H9 (cell line): ENCODE measurements around the gene ATP6V0A4. TPM values are rescaled to one million over a fixed set of nuclear protein-coding genes. Genes with fewer than 3 reads are reported as not detected.

Source experiments
- DNase-seq: peaks from one replicate; pipeline ENCODE4 v3.0.0-alpha.2; 2017
- H2AFZ ChIP-seq: one replicate; pipeline ENCODE4 v1.6.1; 2013; ENCODE audit warnings: mild to moderate bottlenecking, low read length, control low read depth, moderate library complexity
- H2AK5ac ChIP-seq: 2 replicates; pipeline ENCODE4 v1.6.1; 2013; ENCODE audit warnings: low read length, control low read depth, mixed read lengths; ENCODE audit not compliant: insufficient read length
- H2BK120ac ChIP-seq: one replicate; pipeline ENCODE4 v1.6.1; 2013; ENCODE audit warnings: low read depth, mild to moderate bottlenecking, low read length, control low read depth, inconsistent platforms; ENCODE audit not compliant: poor library complexity, severe bottlenecking
- H2BK12ac ChIP-seq: 2 replicates; pipeline ENCODE4 v1.6.1; 2013; ENCODE audit warnings: low read length, control low read depth, mixed read lengths, low read depth; ENCODE audit not compliant: insufficient read length
- H2BK15ac ChIP-seq: 2 replicates; pipeline ENCODE4 v1.6.1; 2013; ENCODE audit warnings: low read depth, low read length, control low read depth
- H2BK20ac ChIP-seq: one replicate; pipeline ENCODE4 v1.6.1; 2013; ENCODE audit warnings: low read depth, mild to moderate bottlenecking, low read length, control low read depth, inconsistent platforms; ENCODE audit not compliant: poor library complexity, severe bottlenecking
- H2BK5ac ChIP-seq: 2 replicates; pipeline ENCODE4 v1.6.1; 2013; ENCODE audit warnings: low read length, control low read depth, mixed read lengths; ENCODE audit not compliant: insufficient read length
- H3K14ac ChIP-seq: 2 replicates; pipeline ENCODE4 v1.6.1; 2013; ENCODE audit warnings: low read length, control low read depth; ENCODE audit not compliant: insufficient read depth
- H3K18ac ChIP-seq: 2 replicates; pipeline ENCODE4 v1.6.1; 2013; ENCODE audit warnings: low read depth, mild to moderate bottlenecking, mixed read lengths, low read length, control low read depth; ENCODE audit not compliant: insufficient read length
- H3K23ac ChIP-seq: 2 replicates; pipeline ENCODE4 v1.6.1; 2013; ENCODE audit warnings: low read length, control low read depth, mixed read lengths, low read depth; ENCODE audit not compliant: insufficient read length
- H3K23me2 ChIP-seq: 2 replicates; pipeline ENCODE4 v1.6.1; 2013; ENCODE audit warnings: low read depth, mild to moderate bottlenecking, mixed read lengths, low read length, control low read depth; ENCODE audit not compliant: insufficient read length, poor library complexity, severe bottlenecking
- H3K27ac ChIP-seq: 2 replicates; pipeline ENCODE4 v1.5.1; 2013; ENCODE audit warnings: low read length, control low read depth, mixed read lengths, low read depth; ENCODE audit not compliant: insufficient read length
- H3K27me3 ChIP-seq: 2 replicates; pipeline ENCODE4 v1.6.1; 2013; ENCODE audit warnings: low read length, control low read depth, inconsistent platforms; ENCODE audit not compliant: insufficient read depth
- H3K4ac ChIP-seq: 2 replicates; pipeline ENCODE4 v1.6.1; 2013; ENCODE audit warnings: low read depth, mild to moderate bottlenecking, control low read depth, inconsistent platforms, low read length, moderate library complexity
- H3K4me1 ChIP-seq: 2 replicates; pipeline ENCODE4 v1.6.1; 2013; ENCODE audit warnings: low read length, control low read depth, inconsistent platforms; ENCODE audit not compliant: insufficient read depth
- H3K4me2 ChIP-seq: 2 replicates; pipeline ENCODE4 v1.6.1; 2013; ENCODE audit warnings: low read length, control low read depth, mixed read lengths; ENCODE audit not compliant: insufficient read length, insufficient read depth
- H3K56ac ChIP-seq: 2 replicates; pipeline ENCODE4 v1.6.1; 2013; ENCODE audit warnings: low read depth, mild to moderate bottlenecking, mixed read lengths, low read length, control low read depth; ENCODE audit not compliant: insufficient read length
- H3K79me1 ChIP-seq: 2 replicates; pipeline ENCODE4 v1.6.1; 2013; ENCODE audit warnings: low read depth, mild to moderate bottlenecking, moderate library complexity, low read length, control low read depth, inconsistent platforms; ENCODE audit not compliant: insufficient read depth, poor library complexity, severe bottlenecking
- H3K79me2 ChIP-seq: 2 replicates; pipeline ENCODE4 v1.6.1; 2013; ENCODE audit warnings: low read length, control low read depth, inconsistent platforms; ENCODE audit not compliant: insufficient read depth
- H3K9ac ChIP-seq: 2 replicates; pipeline ENCODE4 v1.6.1; 2013; ENCODE audit warnings: low read length, control low read depth, mixed read lengths; ENCODE audit not compliant: insufficient read length; ENCODE audit errors: extremely low read depth
- H3K9me3 ChIP-seq: one replicate; pipeline ENCODE4 v1.6.1; 2013; ENCODE audit warnings: low read depth, low read length, inconsistent platforms; ENCODE audit not compliant: control insufficient read depth
- H3T11ph ChIP-seq: one replicate; pipeline ENCODE4 v1.6.1; 2013; ENCODE audit warnings: mild to moderate bottlenecking, low read length, control low read depth, inconsistent platforms
- H4K20me1 ChIP-seq: one replicate; pipeline ENCODE4 v1.6.1; 2013; ENCODE audit not compliant: control insufficient read depth, insufficient read length, insufficient read depth
- H4K5ac ChIP-seq: 2 replicates; pipeline ENCODE4 v1.6.1; 2013; ENCODE audit warnings: low read depth, mild to moderate bottlenecking, mixed read lengths, low read length, control low read depth; ENCODE audit not compliant: insufficient read length
- H4K8ac ChIP-seq: replicated peaks from 2 replicates; pipeline ENCODE4 v1.6.1; 2013; ENCODE audit warnings: low read length, control low read depth, mixed read lengths, low read depth; ENCODE audit not compliant: insufficient read length
- H4K91ac ChIP-seq: 2 replicates; pipeline ENCODE4 v1.6.1; 2013; ENCODE audit warnings: low read depth, mild to moderate bottlenecking, moderate library complexity, mixed read lengths, low read length, control low read depth; ENCODE audit not compliant: insufficient read length
- H3K27ac Mint-ChIP-seq, 3 experiments: 2 replicates in 2 of 3; 3 replicates in 1 of 3; pipeline ENCODE4 v1.8.0; 2020 to 2021; ENCODE audit warnings: mixed read lengths in 3 of 3, mild to moderate bottlenecking in 1 of 3, moderate library complexity in 1 of 3
- H3K27me3 Mint-ChIP-seq: 2 replicates; pipeline ENCODE4 v1.8.0; 2021; ENCODE audit warnings: low read depth, mild to moderate bottlenecking, moderate library complexity, mixed read lengths
- H3K36me3 Mint-ChIP-seq, 3 experiments: 2 replicates in 2 of 3; 3 replicates in 1 of 3; pipeline ENCODE4 v1.8.0; 2020 to 2021; ENCODE audit warnings: low read depth in 3 of 3, mixed read lengths in 3 of 3; ENCODE audit not compliant: insufficient read depth in 1 of 3
- H3K4me1 Mint-ChIP-seq, 2 experiments: 2 replicates each; pipeline ENCODE4 v1.8.0; 2020; ENCODE audit warnings: mixed read lengths in 2 of 2
- H3K4me3 Mint-ChIP-seq, 2 experiments: 2 replicates in 1 of 2; 3 replicates in 1 of 2; pipeline ENCODE4 v1.8.0; 2020 to 2021; ENCODE audit warnings: mild to moderate bottlenecking in 2 of 2, mixed read lengths in 2 of 2, moderate library complexity in 1 of 2
- H3K9me3 Mint-ChIP-seq, 2 experiments: 2 replicates in 1 of 2; 3 replicates in 1 of 2; pipeline ENCODE4 v1.8.0; 2020; ENCODE audit warnings: mild to moderate bottlenecking in 2 of 2, mixed read lengths in 2 of 2, moderate library complexity in 1 of 2
- WGBS: extraction: QIAGEN DNeasy Blood & Tissue Kit; methylation state at CpG from one replicate; pipeline ENCODE4 v1.1.7; 2013; ENCODE audit warnings: missing lambda C conversion rate, low lambda C conversion rate, mixed read lengths; ENCODE audit not compliant: insufficient read length; ENCODE audit errors: extremely low coverage; 5-methylcytosine and 5-hydroxymethylcytosine counted together
- total RNA-seq: library from RNA; stranded (reverse); gene quantifications from 2 replicates; pipeline ENCODE4 v1.2.1, GENCODE V29; 2021
- TF ChIP-seq, protein P1 (sequence below): fragments of 200-600 bp; sonication (generic); conservative IDR thresholded peaks from 3 replicates; pipeline ENCODE4 v1.8.0; 2021; ENCODE audit warnings: antibody characterized with exemption, mild to moderate bottlenecking

The ATP6V0A4 gene
- total RNA-seq, 1 experiment from 2014 or later: 0.79 TPM

DNA sequence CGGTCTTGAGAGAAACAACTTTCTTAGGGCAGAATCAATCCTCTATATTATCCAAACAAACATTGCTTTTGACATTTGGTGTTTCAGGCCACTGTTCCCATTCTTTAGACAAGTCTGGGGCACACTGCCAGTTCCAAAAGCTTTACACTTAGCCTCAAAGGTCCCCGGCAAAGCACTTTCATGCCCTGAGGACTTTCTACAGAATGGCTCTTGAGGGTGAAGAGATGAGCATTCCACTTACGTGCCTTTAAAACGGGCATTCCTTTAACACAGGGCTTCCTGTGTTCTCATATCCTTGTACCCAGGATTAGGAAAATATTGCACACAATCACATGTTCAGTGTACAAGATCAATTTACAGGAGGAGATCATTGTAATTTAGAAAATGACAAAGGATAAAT, 13.3 kb downstream of the ATP6V0A4 start:
- no peak overlapping the region for H3K56ac ChIP-seq
- TF ChIP-seq, protein P1, sequence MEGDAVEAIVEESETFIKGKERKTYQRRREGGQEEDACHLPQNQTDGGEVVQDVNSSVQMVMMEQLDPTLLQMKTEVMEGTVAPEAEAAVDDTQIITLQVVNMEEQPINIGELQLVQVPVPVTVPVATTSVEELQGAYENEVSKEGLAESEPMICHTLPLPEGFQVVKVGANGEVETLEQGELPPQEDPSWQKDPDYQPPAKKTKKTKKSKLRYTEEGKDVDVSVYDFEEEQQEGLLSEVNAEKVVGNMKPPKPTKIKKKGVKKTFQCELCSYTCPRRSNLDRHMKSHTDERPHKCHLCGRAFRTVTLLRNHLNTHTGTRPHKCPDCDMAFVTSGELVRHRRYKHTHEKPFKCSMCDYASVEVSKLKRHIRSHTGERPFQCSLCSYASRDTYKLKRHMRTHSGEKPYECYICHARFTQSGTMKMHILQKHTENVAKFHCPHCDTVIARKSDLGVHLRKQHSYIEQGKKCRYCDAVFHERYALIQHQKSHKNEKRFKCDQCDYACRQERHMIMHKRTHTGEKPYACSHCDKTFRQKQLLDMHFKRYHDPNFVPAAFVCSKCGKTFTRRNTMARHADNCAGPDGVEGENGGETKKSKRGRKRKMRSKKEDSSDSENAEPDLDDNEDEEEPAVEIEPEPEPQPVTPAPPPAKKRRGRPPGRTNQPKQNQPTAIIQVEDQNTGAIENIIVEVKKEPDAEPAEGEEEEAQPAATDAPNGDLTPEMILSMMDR: no peak
- no peaks in the 10 kb centered on the region; a peak in 2 of 7 replicates for H3K36me3 Mint-ChIP-seq
- H2AK5ac ChIP-seq: no peak overlapping the region
- peaks cover 6 to 7% of the 10 kb centered on the region in 2 experiments for H3K4me1 Mint-ChIP-seq
- no peak overlapping the region for H4K91ac ChIP-seq
- no peak overlapping the region for H3K27ac ChIP-seq
- no peaks in the 10 kb centered on the region for H4K20me1 ChIP-seq
- no peaks in the 10 kb centered on the region for H3K27me3 ChIP-seq
- no peak overlapping the region for H3K23ac ChIP-seq
- no peak overlapping the region for H4K5ac ChIP-seq
- H2BK12ac ChIP-seq: no peak overlapping the region
- H3K4me3 Mint-ChIP-seq: no peak overlapping the region
- no peak overlapping the region for H3K14ac ChIP-seq
- H3K9ac ChIP-seq: no peak overlapping the region
- no peak for DNase-seq
- no peaks in the 10 kb centered on the region; the same call in 1 of the 2 replicates for H3K4me1 ChIP-seq
- H3K79me1 ChIP-seq: no peaks in the 10 kb centered on the region
- H3K9me3 ChIP-seq: no peaks in the 10 kb centered on the region
- H3K4me2 ChIP-seq: no peak overlapping the region
- H2BK120ac ChIP-seq: no peak overlapping the region
- no peaks in the 10 kb centered on the region for H3K23me2 ChIP-seq
- H2BK20ac ChIP-seq: no peak overlapping the region
- H2AFZ ChIP-seq: no peak overlapping the region
- H3T11ph ChIP-seq: no peak overlapping the region
- H3K79me2 ChIP-seq: no peaks in the 10 kb centered on the region
- no peak overlapping the region for H3K18ac ChIP-seq
- peaks cover 2% of the 10 kb centered on the region; the same call in 1 of the 2 replicates for H3K27me3 Mint-ChIP-seq
- H3K27ac Mint-ChIP-seq: no peak overlapping the region
- no peak overlapping the region for H2BK5ac ChIP-seq
- H4K8ac ChIP-seq: no peak overlapping the region
- no CpG with 5 or more reads among the region's 4 CpGs for WGBS
- no peak overlapping the region for H3K4ac ChIP-seq
- H2BK15ac ChIP-seq: no peak overlapping the region
- H3K9me3 Mint-ChIP-seq: peaks cover 2 to 3% of the 10 kb centered on the region in 2 experiments; a peak in 2 of 5 replicates
